SW480 (cell line): ENCODE data around the gene EN2.
A peak's percentile ranks its signal among the peaks of the same experiment; 100 is the strongest.

Experiments used
- DNase-seq: peaks from one replicate; pipeline ENCODE4 v3.0.0-alpha.2; 2016; ENCODE audit warnings: low spot score

EN2 gene

DNA sequence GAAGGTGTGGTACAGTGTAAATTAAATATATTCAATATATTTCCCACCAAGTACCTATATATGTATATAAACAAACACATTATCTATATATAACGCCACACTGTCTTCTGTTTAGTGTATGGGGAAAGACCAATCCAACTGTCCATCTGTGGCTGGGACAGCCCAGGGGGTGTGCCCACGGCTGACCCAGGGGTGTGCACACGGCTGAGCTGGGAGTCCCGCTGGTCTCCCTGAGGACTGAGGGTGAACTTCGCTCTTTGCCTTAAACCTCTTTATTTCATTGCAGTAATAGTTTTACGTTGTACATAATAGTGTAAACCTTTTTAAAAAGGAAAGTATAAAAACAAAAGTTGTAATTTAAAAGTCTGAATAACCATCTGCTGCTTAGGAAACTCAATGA, 6.3 kb downstream of the EN2 start:
- DNase-seq, result no peak

DNA sequence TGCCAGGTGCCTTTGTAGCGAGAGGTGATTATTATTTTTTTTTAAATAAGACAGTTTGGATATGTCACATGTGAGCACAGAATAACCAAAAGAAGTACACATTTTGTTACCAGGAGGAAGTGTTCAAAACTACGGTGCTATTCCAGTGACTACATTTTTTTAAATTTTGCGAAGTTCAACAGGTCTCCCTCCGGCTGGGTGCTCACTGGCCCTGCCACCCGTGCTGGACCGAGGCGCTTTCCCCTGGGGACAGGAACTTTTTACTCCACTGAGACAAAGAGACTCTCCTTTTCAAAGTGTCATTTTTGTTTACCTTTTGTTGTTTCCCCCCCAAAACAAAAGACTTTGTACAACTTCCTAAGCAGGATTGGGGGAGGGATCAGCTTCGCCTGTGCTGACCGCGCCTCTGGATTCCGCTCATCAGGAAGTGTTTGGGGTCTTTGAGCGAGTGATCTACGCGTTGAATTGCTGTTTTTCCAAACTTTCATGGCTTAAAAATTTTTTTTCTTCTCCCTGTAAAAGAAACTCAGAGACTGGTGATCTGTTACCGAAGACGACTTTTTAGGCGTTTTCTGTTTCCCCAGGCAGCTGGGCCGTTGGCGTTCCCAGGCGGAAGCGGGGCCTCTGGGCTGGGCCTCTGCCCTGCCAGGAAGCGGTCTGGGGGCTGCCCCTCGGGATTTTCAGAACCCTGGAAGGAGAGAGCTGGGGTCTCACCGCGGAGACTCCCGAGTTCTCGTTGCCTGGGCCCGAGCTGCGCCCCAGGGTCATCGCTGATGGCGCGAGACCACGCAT, 7.2 kb downstream of the EN2 start:
- DNase-seq, result no peak

- no peak for DNase-seq
These were observed 7.8 kb downstream of the EN2 start for GRCh38 chr7:155465761-155466141.

- DNase-seq, result no peak
These were observed 8.3 kb downstream of the EN2 start for GRCh38 chr7:155466142-155466813.

GRCh38 chr7:155466814-155467733, 9.1 kb downstream of the EN2 start:
- DNase-seq, result no peak

DNA sequence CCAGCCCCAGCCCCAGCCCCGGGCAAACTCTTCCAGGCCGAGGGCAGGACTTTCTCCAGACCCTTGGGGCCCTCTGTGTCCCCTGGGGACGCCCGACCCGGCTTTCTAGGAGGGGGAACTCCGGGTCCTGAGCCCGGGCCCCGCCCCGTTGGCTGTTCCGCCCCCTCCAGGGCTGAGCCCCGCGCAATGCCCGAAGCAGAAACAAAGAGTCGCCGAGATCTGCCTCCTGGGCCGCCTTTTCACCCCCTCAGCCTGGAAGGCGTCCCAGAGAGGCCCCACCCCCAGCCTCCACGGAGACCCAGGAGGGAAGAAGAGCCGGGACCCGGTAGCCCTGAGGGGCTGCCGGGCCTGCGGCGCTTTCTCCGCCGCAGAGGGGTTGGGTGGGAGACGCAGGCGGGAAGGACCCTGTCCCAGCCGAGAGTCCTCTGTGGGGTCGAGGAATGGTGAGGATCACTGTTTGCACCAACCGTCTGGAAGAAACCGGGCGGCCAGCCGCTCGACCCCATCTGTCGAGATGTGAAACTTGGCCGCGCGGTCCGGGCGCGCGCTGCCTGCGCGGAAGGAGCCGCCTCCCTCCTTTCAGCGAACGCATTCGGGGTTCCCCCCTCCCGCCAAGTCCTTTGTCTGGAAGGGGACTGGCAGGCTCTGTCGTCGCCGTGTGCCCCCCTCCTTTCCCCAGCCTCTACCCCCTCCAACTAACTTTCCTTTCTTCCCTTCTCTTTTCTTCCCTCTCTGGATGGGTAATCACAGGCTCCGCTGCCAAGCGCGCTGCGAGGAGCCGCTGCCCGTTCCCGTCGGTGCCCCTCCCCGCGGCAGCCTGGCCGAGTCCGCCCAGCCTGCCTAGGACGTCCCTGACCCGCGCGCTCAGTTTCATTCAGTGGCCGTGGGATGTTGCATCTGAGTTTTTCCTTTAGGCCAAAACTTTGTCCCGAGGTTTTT, 10.2 kb downstream of the EN2 start:
- no peak for DNase-seq

GRCh38 chr7:155468785-155469148, 10.8 kb downstream of the EN2 start:
- no peak for DNase-seq

DNA sequence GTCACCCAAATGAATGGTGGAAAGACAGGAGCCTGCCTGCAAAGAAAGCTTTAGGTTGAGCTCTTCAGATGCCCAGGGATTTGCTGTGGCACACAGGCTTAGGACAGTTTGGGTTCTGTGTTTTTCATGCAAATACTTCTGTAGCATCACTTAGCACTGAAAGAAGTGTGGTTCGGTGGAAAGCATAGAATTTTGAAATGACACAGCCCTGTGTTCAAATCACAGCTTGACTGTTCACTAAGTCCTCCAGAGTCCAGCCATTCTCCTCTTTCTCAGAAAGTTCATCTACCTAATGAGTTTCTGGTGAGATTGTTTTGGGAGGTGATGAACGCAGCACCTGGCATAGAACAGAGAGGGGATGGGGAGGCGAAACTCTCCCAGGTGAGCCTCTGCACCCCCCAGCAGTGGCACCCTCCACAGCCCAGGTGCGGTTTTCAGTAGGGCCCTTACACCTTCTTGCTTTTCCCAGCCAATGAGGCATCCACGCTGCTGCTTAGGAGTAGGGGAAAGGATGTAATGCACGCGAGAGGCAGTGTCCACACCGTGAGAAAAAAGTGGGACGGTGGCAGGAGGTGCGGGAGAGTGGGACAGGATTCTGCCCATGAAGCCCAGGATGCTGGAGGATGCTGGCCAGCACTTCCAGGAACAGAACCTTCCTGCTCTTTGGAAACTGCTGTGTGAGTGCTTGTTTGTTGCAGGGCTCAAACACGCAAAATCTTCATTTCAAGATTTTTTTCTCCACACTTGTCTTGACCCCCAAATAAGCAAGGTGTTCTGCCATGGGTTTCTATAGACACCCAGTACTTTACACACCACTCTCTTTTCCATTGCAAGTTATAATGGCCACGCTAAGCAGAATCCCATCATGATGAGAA, 11.6 kb downstream of the EN2 start:
- DNase-seq, result no peak

DNA sequence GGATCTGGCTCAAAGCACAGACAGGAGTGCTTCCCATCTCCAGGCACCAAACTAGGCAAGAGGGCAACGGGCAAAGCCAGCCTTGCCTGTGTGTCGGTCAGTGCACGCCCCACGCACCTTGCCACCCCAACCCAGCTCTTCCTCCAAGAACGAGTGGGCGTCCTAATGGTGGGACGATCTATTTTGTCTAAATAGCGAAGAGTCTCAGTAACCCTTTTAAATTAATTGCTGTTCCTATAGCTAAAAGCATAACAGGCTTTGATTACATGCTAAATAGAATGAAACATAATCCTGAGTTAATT, 12.2 kb downstream of the EN2 start:
- DNase-seq, result no peak

GRCh38 chr7:155470686-155471638, 13.0 kb downstream of the EN2 start:
- peak; percentile 94 for DNase-seq

- peak; percentile 76 for DNase-seq
These were observed 13.8 kb downstream of the EN2 start for GRCh38 chr7:155471718-155472117.

DNA sequence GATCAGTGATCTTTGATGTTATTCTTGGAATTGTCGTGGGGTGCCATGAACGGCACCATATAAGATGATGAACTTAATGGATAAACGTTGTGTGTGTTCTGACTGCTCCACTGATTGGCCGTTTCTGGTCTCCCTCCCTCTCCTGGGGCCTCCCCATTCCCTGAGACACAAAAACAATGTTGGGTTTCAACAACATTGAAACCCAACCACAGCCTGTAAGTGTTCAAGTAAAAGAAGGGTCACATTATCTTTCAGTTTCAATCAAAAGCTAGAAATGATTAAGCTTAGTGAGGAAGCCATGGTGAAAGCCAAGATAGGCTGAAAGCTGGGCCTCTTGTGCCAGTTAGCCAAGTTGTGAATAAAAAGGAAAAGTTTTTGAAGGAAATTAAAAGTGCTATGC, 19.5 kb downstream of the EN2 start:
- no peak for DNase-seq

- no peak for DNase-seq
These were observed 23.8 kb downstream of the EN2 start for GRCh38 chr7:155481764-155482163.

DNA sequence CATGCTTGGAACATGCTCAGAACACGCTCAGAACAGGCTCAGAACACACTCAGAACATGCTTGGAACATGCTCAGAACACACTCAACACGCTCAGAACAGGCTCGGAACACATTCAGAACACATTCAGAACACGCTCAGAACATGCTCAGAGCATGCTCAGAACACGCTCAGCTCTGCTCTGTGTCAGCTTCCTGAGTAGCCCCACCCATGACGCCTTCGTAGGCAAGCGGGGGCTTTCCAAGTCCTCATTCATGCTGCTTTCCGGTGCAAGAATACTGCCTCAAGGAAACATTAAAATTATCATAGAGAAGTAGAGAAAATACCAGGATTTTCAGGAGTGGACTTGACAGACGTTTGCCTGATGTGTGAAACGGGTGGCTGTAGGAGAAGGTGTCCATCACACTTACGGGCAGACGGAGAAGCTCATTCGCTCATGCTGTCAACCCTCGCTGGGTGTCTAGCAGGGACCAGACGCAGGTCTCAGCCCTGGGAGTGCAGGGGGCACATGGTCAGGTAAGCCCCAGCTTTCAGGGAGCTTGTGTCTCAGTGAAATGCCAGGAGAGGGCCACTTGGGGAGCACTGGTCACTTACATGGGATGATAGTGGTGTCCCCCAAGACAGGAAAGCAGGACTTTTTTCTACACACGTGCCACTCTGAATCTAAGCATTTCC, 24.7 kb downstream of the EN2 start:
- no peak for DNase-seq

DNA sequence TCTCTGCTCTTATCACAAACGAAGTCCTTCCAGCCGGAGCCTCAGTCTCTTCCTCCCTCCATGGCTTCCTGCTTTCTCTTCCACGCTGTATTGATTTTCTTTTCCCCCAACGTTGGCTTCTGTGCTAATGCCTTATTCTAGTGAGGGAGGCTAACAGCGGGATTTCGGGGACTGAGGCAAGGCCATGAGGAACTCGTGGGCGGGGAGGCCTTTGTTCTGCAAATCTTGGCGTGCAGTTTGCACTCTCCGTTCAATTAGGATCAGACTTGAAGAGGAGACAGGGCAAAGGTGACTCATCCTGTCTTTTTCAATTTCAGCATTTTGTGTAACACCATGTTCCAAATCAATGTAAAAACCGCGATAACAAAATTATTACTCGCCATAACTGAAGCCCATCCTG, 25.3 kb downstream of the EN2 start:
- no peak for DNase-seq

DNA sequence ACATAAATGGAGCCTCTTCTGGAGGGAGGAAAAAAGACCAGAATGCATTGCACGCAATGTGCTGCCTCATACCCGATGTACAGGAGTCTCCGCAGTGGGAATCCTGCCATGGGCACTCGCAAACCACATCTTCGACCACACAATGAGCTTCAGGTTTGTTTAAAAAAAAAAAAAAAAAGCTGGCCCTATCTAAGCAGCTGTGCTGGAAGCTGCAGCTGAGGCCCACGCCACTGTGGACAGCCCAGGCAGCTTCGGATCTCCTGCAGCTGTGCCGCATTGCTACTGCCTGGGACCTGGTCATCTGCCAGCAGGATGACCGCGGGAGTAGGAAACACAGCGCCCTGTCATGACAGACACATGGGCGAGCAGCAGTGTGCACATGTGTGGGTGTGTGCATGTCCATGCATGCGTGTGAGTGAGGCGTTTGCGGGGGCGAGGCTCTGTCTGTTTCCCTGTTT, 26.0 kb downstream of the EN2 start:
- DNase-seq, result peak; percentile 56

- DNase-seq, result no peak
These were observed 26.8 kb downstream of the EN2 start for GRCh38 chr7:155484483-155485399.
